ENCODE data around the gene RELN.

The RELN gene

DNA sequence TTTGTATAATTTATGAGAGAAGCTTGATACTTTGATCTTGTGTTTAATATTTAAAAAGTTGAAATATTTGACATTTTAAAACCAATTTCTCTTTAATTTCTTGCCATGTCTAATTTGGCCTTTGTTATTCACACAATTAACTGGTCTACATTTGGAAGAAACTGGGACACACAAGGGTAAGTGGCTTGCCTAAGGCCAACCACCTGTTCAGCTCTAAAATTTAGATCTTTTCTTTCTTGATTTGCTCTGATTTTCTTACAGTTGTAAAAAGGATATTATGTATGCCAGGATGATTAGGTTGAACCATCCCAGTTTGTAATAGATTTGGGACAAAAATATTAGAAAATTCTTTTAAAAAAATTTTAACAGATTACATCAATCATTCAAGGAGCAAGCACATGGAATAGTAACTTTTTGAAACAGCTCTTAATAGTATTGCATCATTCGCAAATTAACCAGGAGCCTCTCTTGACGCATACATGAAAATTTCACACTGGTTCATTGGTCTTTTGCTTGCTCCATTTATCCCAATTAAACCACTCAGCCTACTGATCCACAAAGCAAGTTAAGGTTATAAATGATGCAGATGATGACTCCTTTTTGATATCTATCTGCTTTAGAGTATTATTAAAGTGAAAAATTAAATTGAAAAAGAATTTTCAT, 321.0 kb downstream of the RELN start:
- H3K4me3 ChIP-seq (ENCODE audit: low read length) = no peak overlapping the region
- H3K4me1 ChIP-seq (ENCODE audit: insufficient read depth, low read length) = no peaks in the 10 kb centered on the region
- H3K36me3 ChIP-seq (ENCODE audit: insufficient read depth, low read length) = no peaks in the 10 kb centered on the region
- no peaks in the 10 kb centered on the region for H3K9me3 ChIP-seq (ENCODE audit: low read length)
- no peak overlapping the region for H2AFZ ChIP-seq (ENCODE audit: low read depth, low read length)
- H3K27me3 ChIP-seq (ENCODE audit: insufficient read depth, low read length) = no peaks in the 10 kb centered on the region

DNA sequence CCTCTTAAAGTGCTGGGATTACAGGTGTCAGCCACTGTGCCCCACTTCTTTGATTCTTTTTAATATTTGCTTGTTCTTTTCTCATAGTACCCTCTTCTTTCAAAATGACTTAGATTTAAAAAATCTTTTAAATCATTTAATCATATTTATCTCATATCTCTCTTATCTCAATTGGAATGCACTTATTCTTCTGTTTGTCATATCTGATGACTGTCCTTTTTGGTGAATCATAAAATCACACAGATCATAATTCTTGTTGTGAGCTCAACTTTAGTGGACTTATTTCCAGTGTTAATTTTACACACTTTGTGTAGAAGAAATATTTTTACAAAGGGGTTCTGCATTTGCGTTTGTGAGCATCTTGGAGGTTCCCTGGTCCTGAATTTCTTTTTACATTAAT, 323.1 kb downstream of the RELN start:
- Histone ChIP-seq H3K36me3 (ENCODE audit: insufficient read depth, low read length) (no peaks in the 10 kb centered on the region), H3K4me1 (ENCODE audit: insufficient read depth, low read length) (no peaks in the 10 kb centered on the region), H3K27me3 (ENCODE audit: insufficient read depth, low read length) (no peaks in the 10 kb centered on the region), H3K9me3 (ENCODE audit: low read length) (no peaks in the 10 kb centered on the region), H2AFZ (ENCODE audit: low read depth, low read length) (no peak overlapping the region), H3K4me3 (ENCODE audit: low read length) (no peak overlapping the region)

DNA sequence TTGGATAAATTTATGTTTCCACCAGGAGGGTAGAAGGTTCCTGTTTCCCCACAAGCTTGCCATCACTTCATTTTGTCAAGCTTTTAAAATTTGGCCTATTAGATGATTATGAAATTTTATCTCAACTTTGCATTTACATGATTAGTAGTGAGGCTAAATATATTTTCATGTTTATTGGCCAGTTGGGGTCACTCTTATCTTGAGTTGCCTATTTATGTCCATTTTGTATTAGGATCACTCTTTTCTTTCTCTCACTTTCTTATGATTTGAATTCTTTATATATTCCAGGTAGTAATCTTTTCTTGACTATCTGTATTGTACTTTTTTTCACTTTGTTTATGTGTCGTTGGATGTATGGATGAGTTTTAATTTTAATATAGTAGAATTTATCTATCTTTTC, 324.9 kb downstream of the RELN start:
- Histone ChIP-seq H3K36me3 (ENCODE audit: insufficient read depth, low read length) (no peaks in the 10 kb centered on the region), H3K27me3 (ENCODE audit: insufficient read depth, low read length) (no peaks in the 10 kb centered on the region), H3K4me1 (ENCODE audit: insufficient read depth, low read length) (no peaks in the 10 kb centered on the region), H2AFZ (ENCODE audit: low read depth, low read length) (no peak overlapping the region), H3K4me3 (ENCODE audit: low read length) (no peak overlapping the region), H3K9me3 (ENCODE audit: low read length) (no peaks in the 10 kb centered on the region)

DNA sequence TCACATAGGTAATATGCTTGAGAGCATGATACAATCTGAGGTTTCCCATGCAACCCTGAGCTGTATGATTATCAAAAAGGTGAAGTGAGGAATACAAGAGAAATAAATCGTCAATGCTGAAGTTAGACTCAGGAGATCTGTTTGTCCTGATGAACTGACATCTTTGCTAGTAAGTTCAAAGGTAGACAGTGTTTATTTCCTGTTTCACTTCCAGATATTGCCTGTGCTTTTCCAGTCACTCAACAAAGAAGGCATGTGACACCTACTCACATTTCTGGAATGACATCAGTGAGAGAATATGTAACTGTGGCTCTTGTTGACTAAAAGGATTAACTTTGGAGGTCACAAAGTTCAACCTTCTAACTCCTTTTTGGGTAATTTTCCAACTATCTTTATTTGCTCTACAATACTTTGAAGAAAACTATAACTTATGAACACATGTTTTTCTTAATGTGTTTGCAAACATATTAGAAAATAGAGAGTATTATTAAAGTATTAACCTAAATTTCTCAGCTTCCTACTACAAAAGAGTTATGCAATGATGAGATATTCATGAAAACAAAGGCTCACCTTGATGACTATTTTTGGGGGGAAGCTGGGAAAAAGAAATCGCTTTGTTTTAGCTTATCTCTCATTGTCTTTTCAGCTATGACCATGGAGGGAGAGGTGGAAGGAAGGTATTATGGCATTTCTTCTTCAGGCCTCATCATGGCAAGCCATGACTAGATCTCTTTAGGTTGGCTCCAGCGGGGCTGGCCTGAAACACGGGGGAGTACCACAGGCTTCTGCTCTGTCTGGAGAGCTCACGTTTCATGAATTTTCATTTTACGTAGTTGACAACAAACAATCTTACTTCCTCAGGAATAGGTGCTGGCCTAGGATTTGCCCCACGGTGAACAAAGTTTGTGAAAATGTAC, 328.7 kb downstream of the RELN start:
- no peaks in the 10 kb centered on the region for H3K27me3 ChIP-seq (ENCODE audit: insufficient read depth, low read length)

GRCh38 chr7:103658055-103659005, 331.1 kb downstream of the RELN start:
- H3K4me3 ChIP-seq (ENCODE audit: low read length) = no peak overlapping the region
- H2AFZ ChIP-seq (ENCODE audit: low read depth, low read length) = no peak overlapping the region
- H3K9me3 ChIP-seq (ENCODE audit: low read length) = no peaks in the 10 kb centered on the region
- H3K27me3 ChIP-seq (ENCODE audit: insufficient read depth, low read length) = no peaks in the 10 kb centered on the region
- no peaks in the 10 kb centered on the region for H3K36me3 ChIP-seq (ENCODE audit: insufficient read depth, low read length)
- H3K4me1 ChIP-seq (ENCODE audit: insufficient read depth, low read length) = no peaks in the 10 kb centered on the region

More for the DNA sequence above, 328.7 kb downstream of the RELN start:
- H3K4me1 ChIP-seq (ENCODE audit: insufficient read depth, low read length) = no peaks in the 10 kb centered on the region
- H3K36me3 ChIP-seq (ENCODE audit: insufficient read depth, low read length) = no peaks in the 10 kb centered on the region
- no peak overlapping the region for H3K4me3 ChIP-seq (ENCODE audit: low read length)
- no peaks in the 10 kb centered on the region for H3K9me3 ChIP-seq (ENCODE audit: low read length)
- H2AFZ ChIP-seq (ENCODE audit: low read depth, low read length) = no peak overlapping the region

DNA sequence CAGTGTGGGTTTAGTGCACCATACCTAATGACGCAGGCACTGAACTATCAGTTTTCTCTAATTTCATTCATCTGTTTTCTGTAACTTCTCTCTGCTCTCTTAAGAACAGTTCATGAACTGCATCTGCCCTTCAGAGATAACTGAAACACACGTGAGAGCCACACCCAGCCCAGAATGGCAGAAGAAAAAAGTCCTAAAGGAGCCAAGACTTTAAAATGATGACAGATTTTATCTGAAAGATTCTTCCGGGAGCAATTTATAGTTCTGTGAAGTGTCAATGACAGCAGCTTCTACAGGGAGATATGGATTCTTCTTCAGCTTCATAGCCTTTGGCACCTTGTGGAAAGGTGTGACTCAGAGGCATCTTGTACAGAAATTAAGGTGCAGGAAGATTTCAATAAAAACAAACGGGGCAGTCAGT, 332.0 kb downstream of the RELN start:
- Histone ChIP-seq H3K36me3 (ENCODE audit: insufficient read depth, low read length) (no peaks in the 10 kb centered on the region), H3K4me1 (ENCODE audit: insufficient read depth, low read length) (no peaks in the 10 kb centered on the region), H2AFZ (ENCODE audit: low read depth, low read length) (no peak overlapping the region), H3K9me3 (ENCODE audit: low read length) (no peaks in the 10 kb centered on the region), H3K27me3 (ENCODE audit: insufficient read depth, low read length) (no peaks in the 10 kb centered on the region), H3K4me3 (ENCODE audit: low read length) (no peak overlapping the region)

- H2AFZ ChIP-seq (ENCODE audit: low read depth, low read length) = no peak overlapping the region
- no peaks in the 10 kb centered on the region for H3K9me3 ChIP-seq (ENCODE audit: low read length)
- no peaks in the 10 kb centered on the region for H3K36me3 ChIP-seq (ENCODE audit: insufficient read depth, low read length)
- no peaks in the 10 kb centered on the region for H3K27me3 ChIP-seq (ENCODE audit: insufficient read depth, low read length)
- peaks cover 4% of the 10 kb centered on the region for H3K4me1 ChIP-seq (ENCODE audit: insufficient read depth, low read length)
- no peak overlapping the region for H3K4me3 ChIP-seq (ENCODE audit: low read length)
Measured at GRCh38 chr7:103656221-103656620, 333.2 kb downstream of the RELN start.

DNA sequence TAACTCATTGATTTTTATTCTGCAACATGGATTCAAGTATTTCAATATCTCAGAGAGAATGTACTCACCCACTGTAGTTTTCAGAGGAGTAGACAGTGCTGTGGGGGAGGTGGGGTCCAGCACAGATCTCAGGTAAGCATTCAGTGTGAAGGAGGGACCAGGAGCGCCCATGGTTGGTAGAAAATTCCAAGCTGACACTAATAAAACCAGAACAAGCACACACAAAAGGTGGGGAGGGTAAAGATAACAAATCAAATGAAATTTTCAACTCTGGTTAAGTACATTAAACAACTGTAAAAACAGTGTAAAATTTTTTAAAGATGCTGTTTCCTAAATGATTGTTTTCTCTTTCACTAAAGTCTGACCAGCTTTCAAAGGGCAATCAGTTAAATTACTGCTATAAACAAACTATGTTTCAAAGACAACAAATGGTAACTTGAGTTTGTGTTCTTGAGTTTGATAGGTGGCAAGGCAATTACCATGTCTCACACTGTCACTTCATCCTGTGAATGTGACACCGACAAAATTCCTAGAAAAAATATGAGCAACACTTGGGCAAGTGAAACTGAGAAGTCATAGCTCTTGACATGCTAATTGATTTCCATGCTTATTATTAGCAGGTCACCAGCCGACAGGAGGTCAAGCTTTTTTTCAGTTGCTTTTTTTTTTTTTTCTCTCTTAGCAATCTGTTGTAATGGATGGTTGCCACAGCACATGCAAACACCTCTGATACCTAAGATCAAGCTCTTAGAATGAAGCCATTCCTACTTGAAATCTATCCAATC, 337.7 kb downstream of the RELN start:
- no peaks in the 10 kb centered on the region for H3K36me3 ChIP-seq (ENCODE audit: insufficient read depth, low read length)
- peaks cover 4% of the 10 kb centered on the region for H3K4me1 ChIP-seq (ENCODE audit: insufficient read depth, low read length)
- no peak overlapping the region for H3K4me3 ChIP-seq (ENCODE audit: low read length)
- no peak overlapping the region for H2AFZ ChIP-seq (ENCODE audit: low read depth, low read length)
- H3K9me3 ChIP-seq (ENCODE audit: low read length) = no peaks in the 10 kb centered on the region
- no peaks in the 10 kb centered on the region for H3K27me3 ChIP-seq (ENCODE audit: insufficient read depth, low read length)

DNA sequence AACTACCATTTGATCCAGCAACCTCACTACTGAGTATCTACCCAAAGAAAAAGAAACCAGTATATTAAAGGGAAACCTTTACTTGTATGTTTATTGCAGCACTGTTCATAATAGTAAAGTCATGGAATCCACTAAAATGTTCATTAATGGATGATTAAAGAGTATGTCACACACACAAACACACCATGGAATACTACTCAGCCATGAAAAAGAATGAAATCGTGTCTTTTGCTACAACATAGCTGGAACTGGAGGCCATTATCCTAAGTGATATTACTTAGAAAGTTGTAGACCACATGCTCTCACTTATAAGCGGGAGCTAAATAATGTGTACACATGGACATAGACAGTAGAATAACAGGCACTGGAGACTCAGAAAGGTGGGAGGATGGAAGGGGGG, 340.4 kb downstream of the RELN start:
- Histone ChIP-seq H3K4me1 (ENCODE audit: insufficient read depth, low read length) (peaks cover 4% of the 10 kb centered on the region), H3K9me3 (ENCODE audit: low read length) (no peaks in the 10 kb centered on the region), H3K27me3 (ENCODE audit: insufficient read depth, low read length) (no peaks in the 10 kb centered on the region), H3K36me3 (ENCODE audit: insufficient read depth, low read length) (no peaks in the 10 kb centered on the region), H3K4me3 (ENCODE audit: low read length) (no peak overlapping the region), H2AFZ (ENCODE audit: low read depth, low read length) (no peak overlapping the region)

- Histone ChIP-seq H3K36me3 (ENCODE audit: insufficient read depth, low read length) (no peaks in the 10 kb centered on the region), H3K9me3 (ENCODE audit: low read length) (no peaks in the 10 kb centered on the region)
Measured at GRCh38 chr7:103648135-103648534, 341.3 kb downstream of the RELN start.

GRCh38 chr7:103644319-103644718, 345.1 kb downstream of the RELN start:
- H3K4me1 ChIP-seq (ENCODE audit: insufficient read depth, low read length) = no peaks in the 10 kb centered on the region
- H3K36me3 ChIP-seq (ENCODE audit: insufficient read depth, low read length) = no peaks in the 10 kb centered on the region
- H3K27me3 ChIP-seq (ENCODE audit: insufficient read depth, low read length) = no peaks in the 10 kb centered on the region
- H3K9me3 ChIP-seq (ENCODE audit: low read length) = no peaks in the 10 kb centered on the region
- no peak overlapping the region for H2AFZ ChIP-seq (ENCODE audit: low read depth, low read length)
- no peak overlapping the region for H3K4me3 ChIP-seq (ENCODE audit: low read length)

More at GRCh38 chr7:103648135-103648534, 341.3 kb downstream of the RELN start:
- no peaks in the 10 kb centered on the region for H3K27me3 ChIP-seq (ENCODE audit: insufficient read depth, low read length)
- H3K4me1 ChIP-seq (ENCODE audit: insufficient read depth, low read length) = peaks cover 4% of the 10 kb centered on the region
- no peak overlapping the region for H3K4me3 ChIP-seq (ENCODE audit: low read length)
- H2AFZ ChIP-seq (ENCODE audit: low read depth, low read length) = no peak overlapping the region

GRCh38 chr7:103640031-103640779, 349.3 kb downstream of the RELN start:
- Histone ChIP-seq H3K4me3 (ENCODE audit: low read length) (no peak overlapping the region), H3K36me3 (ENCODE audit: insufficient read depth, low read length) (no peaks in the 10 kb centered on the region), H3K9me3 (ENCODE audit: low read length) (no peaks in the 10 kb centered on the region), H2AFZ (ENCODE audit: low read depth, low read length) (no peak overlapping the region), H3K4me1 (ENCODE audit: insufficient read depth, low read length) (no peaks in the 10 kb centered on the region), H3K27me3 (ENCODE audit: insufficient read depth, low read length) (no peaks in the 10 kb centered on the region)

Measured in neuron (in vitro differentiated cells).